Posterior vena cava (tissue), 2 donors: ENCODE measurements around the gene MMD. TPM values are rescaled to one million over a fixed set of nuclear protein-coding genes. Genes with fewer than 3 reads are reported as not detected.
"Not testable (repeated sequence)": the region's sequence is repeated elsewhere in the genome, so short reads cannot be mapped to it uniquely, and the experiment has no call there.

ENCODE experiments used
- DNase-seq: peaks from one replicate; pipeline ENCODE4 v3.0.0-alpha.2; 2020; ENCODE audit warnings: low spot score
- intact Hi-C, 2 donors: fragments of 100-400 bp; cut with DNase I; formaldehyde crosslinking; loops; one replicate each; pipeline versions ENCODE4 v1.14.1 to v1.14.2; 2022 to 2023
- total RNA-seq, 2 donors: library from RNA; stranded (reverse); fragmentation: NEBNext Ultra II Directional; extraction: Animal tissue kit (Norgen Biotek cat#: 25700); gene quantifications; one replicate each; pipeline ENCODE4 v1.2.1, GENCODE V29; 2021
- donor health status: DM: yes; HTN: yes; CAD: no.
- donor health status: DM: yes; HTN: yes; CAD: no.

Gene MMD
- total RNA-seq, 2 donors from 2014 or later: 8.0 to 18.2 TPM

GRCh38 chr17:55407641-55408566 is 13.7 kb downstream of the MMD start:
- no peak for DNase-seq
- intact Hi-C loops: no loop called here

GRCh38 chr17:55405600-55405999 is 16.0 kb downstream of the MMD start:
- intact Hi-C loops: no loop called here
- DNase-seq: no peak

DNA sequence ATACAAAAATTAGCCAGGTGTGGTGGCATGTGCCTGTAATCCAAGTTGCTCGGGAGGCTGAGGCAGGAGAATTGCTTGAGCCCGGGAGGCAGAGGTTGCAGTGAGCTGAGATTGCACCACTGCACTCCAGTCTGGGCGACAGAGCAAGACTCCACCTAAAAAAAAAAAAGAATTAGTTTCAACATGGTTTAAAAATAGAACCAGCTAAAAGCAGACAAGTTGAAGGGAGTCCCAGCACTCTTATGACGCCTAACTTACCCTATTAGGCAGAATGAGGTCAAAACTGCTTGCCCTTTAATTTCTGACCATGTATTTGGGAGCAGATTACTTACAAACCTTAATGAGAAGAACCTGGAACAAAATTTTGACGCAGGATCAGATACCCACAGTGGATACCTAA is 17.4 kb downstream of the MMD start:
- intact Hi-C loops: not testable (repeated sequence)

DNA sequence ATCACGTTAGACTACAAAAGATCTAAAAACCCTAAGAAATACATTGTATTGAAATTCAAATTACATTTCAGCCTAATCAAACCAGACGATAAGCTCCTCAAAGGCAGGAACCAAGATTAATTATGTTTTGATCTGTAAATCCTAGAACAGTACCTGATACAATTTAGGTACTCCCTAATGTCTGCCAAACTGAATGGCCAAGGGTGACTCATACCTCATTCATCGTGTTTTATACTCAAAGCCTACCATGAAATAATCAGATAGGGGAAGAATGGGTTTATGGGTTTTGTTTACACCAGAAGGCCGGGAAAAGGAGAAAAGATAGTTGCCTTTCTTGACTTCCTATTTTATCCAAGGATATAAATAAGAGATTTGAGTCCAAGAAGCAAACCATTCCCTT is 19.3 kb downstream of the MMD start:
- DNase-seq: no peak
- intact Hi-C loops: loop anchor here in 1 of 2 donors (1.0 kb wide), 1 partner anchor 29 kb away; no protein-coding TSS in a partner anchor

More for the DNA sequence above, 17.4 kb downstream of the MMD start:
- not testable (repeated sequence) for DNase-seq

DNA sequence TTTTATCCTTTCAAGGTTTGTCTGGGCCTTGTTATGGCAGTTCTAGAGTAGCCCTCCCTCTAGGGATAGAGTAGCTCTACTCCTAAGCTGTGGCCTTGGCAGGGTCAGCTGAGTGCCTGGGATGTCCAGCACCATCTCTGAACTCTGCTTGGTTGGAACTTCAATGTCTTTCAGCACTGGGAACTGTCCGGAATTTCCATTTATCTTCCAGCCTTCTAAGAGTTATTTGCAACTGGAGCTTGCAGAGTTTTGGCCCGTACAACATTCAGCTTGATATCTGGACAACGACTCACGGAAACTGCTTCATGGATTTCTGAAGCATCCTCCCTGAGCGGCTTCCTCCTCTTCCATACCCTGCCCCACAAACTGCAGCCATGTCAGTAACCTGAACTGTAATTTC is 22.9 kb downstream of the MMD start:
- DNase-seq: no peak
- intact Hi-C loops: no loop called here

DNA sequence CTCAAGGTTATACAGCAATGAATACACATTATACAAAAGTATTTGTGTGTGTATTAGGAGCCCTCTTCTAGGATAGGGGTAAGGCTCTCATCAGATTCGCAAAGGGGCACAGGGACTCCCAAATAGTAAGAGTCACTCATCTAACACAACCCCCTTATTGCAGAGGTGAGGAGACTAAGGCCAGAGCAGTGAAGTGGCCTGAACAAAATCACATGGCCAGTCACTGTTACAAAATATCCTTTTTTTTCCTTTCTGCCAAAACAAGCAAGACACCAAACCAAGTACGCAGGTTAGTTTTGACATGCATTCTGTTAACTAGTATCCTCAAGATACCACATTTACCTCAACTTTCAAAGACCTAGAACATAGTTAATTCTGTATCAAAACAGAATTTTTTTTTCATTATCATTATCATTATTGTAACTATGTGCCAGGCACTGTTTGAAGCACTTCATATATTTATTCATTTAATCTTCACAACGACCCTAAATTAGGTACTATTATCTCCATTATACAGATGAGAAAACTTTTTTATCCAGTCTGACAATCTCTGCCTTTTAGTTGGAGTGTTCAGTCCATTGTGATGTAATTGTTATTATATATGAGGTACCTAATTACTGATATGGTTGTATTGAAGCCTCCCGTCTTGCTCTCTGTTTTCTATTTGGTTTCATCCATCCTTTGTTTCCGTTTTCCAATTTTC is 25.7 kb downstream of the MMD start:
- no peak for DNase-seq

DNA sequence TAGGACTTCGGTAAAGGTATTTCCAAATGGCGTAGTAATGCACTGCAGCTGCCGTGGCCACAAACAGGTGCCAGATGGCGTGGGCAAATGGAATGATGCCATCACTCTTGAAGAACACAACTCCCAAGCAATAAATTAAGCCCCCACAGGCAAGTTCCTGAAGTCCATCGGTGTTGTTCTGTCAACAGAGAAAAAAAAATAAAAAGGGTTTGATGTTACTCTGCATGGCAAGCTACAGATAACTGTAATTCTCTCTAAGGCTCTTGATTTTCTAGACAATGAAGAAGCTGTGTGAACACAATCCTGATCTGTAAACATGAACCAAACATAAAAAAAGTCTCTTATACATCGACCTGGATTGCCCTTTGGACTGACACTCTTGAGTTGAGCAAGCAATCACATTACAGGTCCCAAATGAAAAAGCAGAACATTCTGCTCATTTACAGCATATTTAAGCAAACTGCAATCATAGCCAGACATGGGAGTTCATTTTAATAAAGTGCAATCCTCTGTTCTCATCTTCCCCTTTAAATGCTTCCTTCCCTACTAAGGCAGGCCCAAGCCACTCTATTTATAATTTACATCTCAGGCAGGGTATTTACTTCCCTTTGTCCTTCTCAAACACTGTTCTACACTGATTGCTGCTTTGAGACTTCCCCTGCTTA is 27.1 kb downstream of the MMD start:
- intact Hi-C loops: no loop called here
- DNase-seq: no peak

More for the DNA sequence above, 25.7 kb downstream of the MMD start:
- intact Hi-C loops: no loop called here

GRCh38 chr17:55391764-55392467 is 29.7 kb downstream of the MMD start:
- DNase-seq: no peak
- intact Hi-C loops: no loop called here

GRCh38 chr17:55391244-55391757 is 30.3 kb downstream of the MMD start:
- DNase-seq: no peak
- intact Hi-C loops: no loop called here

DNA sequence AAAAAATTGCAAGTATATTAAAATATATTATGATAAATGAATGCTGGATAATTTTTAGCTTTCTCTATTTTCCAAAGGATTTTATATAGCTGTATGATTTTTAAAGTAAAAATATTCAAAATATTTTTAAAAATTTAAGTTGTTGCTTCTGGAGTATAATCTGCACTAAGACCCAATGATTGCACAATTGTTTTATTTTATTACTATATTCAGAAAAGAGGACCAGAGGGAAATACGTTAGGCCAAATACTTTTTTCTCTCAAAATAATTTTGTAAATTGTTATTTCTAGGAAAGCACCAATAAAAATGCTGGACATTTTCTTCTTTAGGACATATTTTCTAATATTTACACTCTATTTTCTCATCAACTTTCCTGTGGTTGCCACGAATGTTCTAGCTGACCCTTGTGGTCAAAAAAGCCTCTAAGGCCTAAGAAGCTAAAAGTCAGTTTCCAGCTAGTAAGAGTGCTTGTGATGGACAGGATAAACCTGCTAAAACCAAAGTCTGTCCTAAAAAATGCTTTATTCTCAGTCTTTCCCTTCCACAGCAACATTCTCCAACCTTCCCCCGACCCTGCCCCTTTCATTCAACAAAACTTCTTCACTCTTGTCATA is 31.2 kb downstream of the MMD start:
- DNase-seq: no peak
- intact Hi-C loops: no loop called here

DNA sequence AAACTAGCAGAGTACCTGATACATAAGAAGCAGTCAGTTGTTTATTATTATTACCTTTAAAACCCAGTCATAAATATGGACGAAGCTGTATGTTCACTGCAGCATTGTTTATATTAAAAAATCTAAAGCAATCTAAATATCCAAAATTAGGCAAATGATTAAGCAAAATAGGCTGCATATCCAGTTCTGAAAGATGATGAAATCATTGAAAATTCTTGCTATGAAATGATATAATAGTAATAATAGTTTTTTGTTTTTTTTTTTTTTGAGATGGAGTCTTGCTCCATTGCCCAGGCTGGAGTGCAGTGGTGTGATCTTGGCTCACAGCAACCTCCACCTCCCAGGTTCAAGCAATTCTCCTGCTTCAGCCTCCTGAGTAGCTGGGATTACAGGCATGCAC is 31.9 kb downstream of the MMD start:
- DNase-seq, intact Hi-C loops: not testable (repeated sequence)

DNA sequence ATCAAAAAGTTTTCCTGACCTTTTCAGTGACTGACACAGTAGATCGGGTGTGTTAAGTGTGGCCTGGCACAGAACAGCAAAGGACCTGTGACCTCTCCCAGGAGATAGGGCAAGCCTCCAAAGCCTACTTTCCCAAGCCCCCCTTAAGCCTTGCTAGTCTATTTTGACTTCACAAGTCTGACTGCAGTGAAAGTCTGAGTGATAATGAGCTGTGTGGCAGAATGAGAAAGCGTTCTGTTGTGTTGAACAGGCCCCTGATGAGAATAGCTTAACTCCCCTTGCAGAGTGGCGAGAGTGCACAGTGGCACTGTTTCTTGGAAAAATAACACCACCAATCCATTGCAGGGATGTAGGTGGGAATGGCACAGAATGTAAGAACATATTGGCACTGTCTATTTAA is 32.8 kb downstream of the MMD start:
- no peak for DNase-seq
- intact Hi-C loops: no loop called here

DNA sequence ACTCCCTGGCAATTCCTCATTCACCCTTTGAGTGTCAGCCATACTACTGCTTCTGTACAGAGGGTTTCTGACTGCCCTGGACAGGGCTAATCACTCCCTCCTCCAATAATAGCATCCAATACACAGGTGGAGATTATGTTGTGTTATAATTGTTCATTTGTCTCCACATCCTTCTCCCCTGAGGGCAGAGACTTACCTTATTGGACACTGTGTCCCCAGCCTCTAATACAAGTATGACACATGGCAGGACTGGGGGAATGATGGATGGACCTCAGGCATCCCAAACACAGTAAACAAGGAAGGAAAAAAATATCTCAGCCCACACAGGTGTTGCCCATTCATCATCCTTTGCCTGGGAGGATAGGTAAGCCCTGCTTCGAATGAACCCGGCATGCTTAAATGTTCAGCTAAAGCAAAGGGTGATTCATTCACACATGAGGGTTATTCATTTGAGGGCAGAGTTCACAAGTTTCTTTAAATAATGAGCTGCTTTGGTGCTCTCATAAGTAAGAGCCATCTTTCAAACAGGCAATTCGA is 34.8 kb downstream of the MMD start:
- intact Hi-C loops: no loop called here
- no peak for DNase-seq

GRCh38 chr17:55384643-55385232 is 36.9 kb downstream of the MMD start:
- DNase-seq: no peak
- intact Hi-C loops: no loop called here

- no peak for DNase-seq
- intact Hi-C loops: no loop called here
Measured at GRCh38 chr17:55383771-55384642, 37.6 kb downstream of the MMD start.

GRCh38 chr17:55381017-55381770 is 40.4 kb downstream of the MMD start:
- no peak for DNase-seq
- intact Hi-C loops: no loop called here
